GM12878 (cell line): Measurements from ENCODE around the gene FHL3. TPM values are rescaled to one million over a fixed set of nuclear protein-coding genes. Genes with fewer than 3 reads are reported as not detected.

ENCODE experiments used
- EGR1 ChIP-seq, 2 experiments: IDR thresholded peaks; 1 replicate in 1 of 2; 2 replicates in 1 of 2; pipeline ENCODE4 v1.6.1; 2011 to 2012; ENCODE audit warnings: low read depth in 2 of 2, low read length in 2 of 2, borderline replicate concordance in 1 of 2, mild to moderate bottlenecking in 1 of 2, moderate library complexity in 1 of 2
- EP300 ChIP-seq, 2 experiments: fragments of 150-350 bp in 1 of 2; IDR thresholded peaks; 2 replicates each; pipeline ENCODE4 v1.6.1; 2011 to 2012; ENCODE audit warnings: low read depth in 2 of 2, low read length in 2 of 2, borderline replicate concordance in 1 of 2, improper control_type of control experiment in 1 of 2, inconsistent platforms in 1 of 2; ENCODE audit not compliant: control insufficient read depth in 1 of 2
- FOXM1 ChIP-seq: IDR thresholded peaks from 2 replicates; pipeline ENCODE4 v1.6.1; 2012; ENCODE audit warnings: low read depth, mild to moderate bottlenecking, inconsistent platforms, low read length, moderate library complexity
- KDM1A ChIP-seq: fragments of 200-600 bp; sonication (generic); IDR thresholded peaks from 2 replicates; pipeline ENCODE4 v1.6.1; 2016; ENCODE audit warnings: borderline replicate concordance
- LARP7 ChIP-seq: fragments of 450-650 bp; IDR thresholded peaks from 2 replicates; pipeline ENCODE4 v1.6.1; 2017; ENCODE audit warnings: mild to moderate bottlenecking
- MXI1 ChIP-seq: fragments of 150-350 bp; IDR thresholded peaks from 2 replicates; pipeline ENCODE4 v1.6.1; 2011; ENCODE audit warnings: low read depth, mild to moderate bottlenecking, inconsistent platforms, low read length, improper control_type of control experiment
- MYC ChIP-seq: IDR thresholded peaks from 2 replicates; pipeline ENCODE4 v1.6.1; 2011; ENCODE audit warnings: mild to moderate bottlenecking, low read length, moderate library complexity, inconsistent platforms; ENCODE audit not compliant: insufficient read depth, insufficient replicate concordance, insufficient read length, severe bottlenecking
- NFYB ChIP-seq: IDR thresholded peaks from 2 replicates; pipeline ENCODE4 v1.6.1; 2011; ENCODE audit warnings: low read depth, mild to moderate bottlenecking, low read length, improper control_type of control experiment, moderate library complexity; ENCODE audit not compliant: insufficient read depth
- NR2C2 ChIP-seq: IDR thresholded peaks from 2 replicates; pipeline ENCODE4 v1.6.1; 2011; ENCODE audit warnings: borderline replicate concordance, low read depth; ENCODE audit not compliant: control insufficient read depth, insufficient read length
- RAD21 ChIP-seq: IDR thresholded peaks from 2 replicates; pipeline ENCODE4 v1.6.1; 2011; ENCODE audit warnings: mild to moderate bottlenecking, low read depth, low read length, moderate library complexity; ENCODE audit not compliant: insufficient read depth
- RUNX3 ChIP-seq: IDR thresholded peaks from 2 replicates; pipeline ENCODE4 v1.6.1; 2012; ENCODE audit warnings: low read length, inconsistent platforms
- SIX5 ChIP-seq: IDR thresholded peaks from 2 replicates; pipeline ENCODE4 v1.6.1; 2011; ENCODE audit warnings: mild to moderate bottlenecking, low read depth, low read length, moderate library complexity; ENCODE audit not compliant: severe bottlenecking
- SP1 ChIP-seq: IDR thresholded peaks from one replicate; pipeline ENCODE4 v1.6.1; 2011; ENCODE audit warnings: low read depth, low read length
- SRF ChIP-seq, 2 experiments: IDR thresholded peaks; 2 replicates each; pipeline ENCODE4 v1.6.1; 2011; ENCODE audit warnings: low read depth in 2 of 2, low read length in 2 of 2, mild to moderate bottlenecking in 1 of 2, moderate library complexity in 1 of 2
- STAT3 ChIP-seq: IDR thresholded peaks from 2 replicates; pipeline ENCODE4 v1.6.1; 2011; ENCODE audit warnings: low read depth, low read length, improper control_type of control experiment
- TAF1 ChIP-seq: IDR thresholded peaks from 2 replicates; pipeline ENCODE4 v1.6.1; 2011; ENCODE audit warnings: mild to moderate bottlenecking, low read depth, low read length, borderline replicate concordance
- ZNF217 ChIP-seq: fragments of 450-650 bp; IDR thresholded peaks from 2 replicates; pipeline ENCODE4 v1.6.1; 2017; ENCODE audit warnings: antibody characterized with exemption, mild to moderate bottlenecking
- polyA plus RNA-seq, 11 experiments: library from polyadenylated mRNA; depleted of rRNA in 4 of 11; unstranded in 6 of 11; stranded (reverse) in 5 of 11; fragments of >200 nt; fragmentation: Nextera tagmentation in 4 of 11; fragmentation: Illumina TruSeq in 1 of 11; extraction: Ambion mirVana in 4 of 11; extraction: Trizol in 1 of 11; gene quantifications; 1 replicate in 1 of 11; 2 replicates in 10 of 11; pipeline versions ENCODE4 v1.2.1 to v1.2.3, GENCODE V29; 2011 to 2016; ENCODE audit warnings: inconsistent platforms in 2 of 11, missing spikeins in 2 of 11, low read depth in 1 of 11
- total RNA-seq, 4 experiments: library from RNA; depleted of rRNA in 3 of 4; stranded (reverse); fragments of >200 nt in 3 of 4; fragmentation: Illumina TruSeq in 1 of 4; extraction: Trizol in 1 of 4; gene quantifications; 2 replicates each; pipeline versions ENCODE4 v1.2.1 to v1.2.3, GENCODE V29; 2013 to 2021
- TF ChIP-seq, protein P1 (sequence below): fragments of 150-350 bp; IDR thresholded peaks from 2 replicates; pipeline ENCODE4 v1.6.1; 2014; ENCODE audit warnings: mild to moderate bottlenecking, low read depth, low read length
- TF ChIP-seq, protein P2 (sequence below): fragments of 450-650 bp; IDR thresholded peaks from 2 replicates; pipeline ENCODE4 v1.6.1; 2016; ENCODE audit warnings: mild to moderate bottlenecking
- TF ChIP-seq, protein P3 (sequence below): fragments of 450-650 bp; IDR thresholded peaks from 2 replicates; pipeline ENCODE4 v1.6.1; 2017; ENCODE audit warnings: mild to moderate bottlenecking
- TF ChIP-seq, protein P4 (sequence below): fragments of 450-650 bp; IDR thresholded peaks from 2 replicates; pipeline ENCODE4 v1.6.1; 2017; ENCODE audit warnings: low read depth, mild to moderate bottlenecking, moderate library complexity
- TF ChIP-seq, protein P5 (sequence below): fragments of 450-650 bp; IDR thresholded peaks from 2 replicates; pipeline ENCODE4 v1.6.1; 2014; ENCODE audit warnings: mild to moderate bottlenecking

FHL3 gene
- total and polyA plus RNA-seq, 10 of the 15 experiments (the other 5 are each of a cell fraction or from before 2014, with no cell fraction given) = 0.26 to 13.9 (median 7.9) TPM

DNA sequence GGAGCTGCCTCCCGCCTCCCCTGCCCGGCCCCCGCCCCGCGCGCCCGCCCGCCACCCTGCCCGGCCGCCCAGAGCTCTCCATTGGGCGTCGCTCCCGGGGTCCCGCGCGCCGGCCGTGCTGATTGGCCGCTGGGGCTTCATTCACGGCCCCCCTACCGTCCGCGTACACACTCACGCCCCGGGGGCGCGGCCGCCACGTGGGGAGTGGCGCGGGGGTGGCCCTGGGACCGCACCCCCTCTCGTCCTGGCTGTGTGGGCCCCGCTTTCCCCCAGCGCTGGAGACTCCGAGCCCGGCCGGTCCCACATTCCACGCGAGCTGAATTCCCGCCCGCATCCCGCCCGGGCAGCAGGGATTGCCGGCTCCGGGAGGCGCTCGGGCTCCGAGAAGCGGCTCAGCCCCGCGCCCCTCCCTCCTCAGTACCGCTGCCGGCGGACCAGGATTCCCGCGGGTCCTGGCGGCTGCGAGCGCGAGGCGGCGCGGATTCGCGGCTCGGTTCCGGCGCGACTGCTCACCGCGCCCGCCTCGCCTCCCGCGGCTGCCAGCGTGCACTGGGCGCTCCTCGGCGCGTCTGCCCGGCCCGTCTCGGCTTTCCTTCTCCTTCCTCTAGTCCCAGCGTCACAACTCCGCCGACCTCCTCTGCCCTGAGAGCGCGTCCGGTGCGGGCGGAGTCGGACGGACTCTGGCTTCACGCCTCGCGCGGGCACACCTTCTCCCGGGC lies 41.7 kb upstream of the FHL3 start (continued):
- TF ChIP-seq, protein P1, sequence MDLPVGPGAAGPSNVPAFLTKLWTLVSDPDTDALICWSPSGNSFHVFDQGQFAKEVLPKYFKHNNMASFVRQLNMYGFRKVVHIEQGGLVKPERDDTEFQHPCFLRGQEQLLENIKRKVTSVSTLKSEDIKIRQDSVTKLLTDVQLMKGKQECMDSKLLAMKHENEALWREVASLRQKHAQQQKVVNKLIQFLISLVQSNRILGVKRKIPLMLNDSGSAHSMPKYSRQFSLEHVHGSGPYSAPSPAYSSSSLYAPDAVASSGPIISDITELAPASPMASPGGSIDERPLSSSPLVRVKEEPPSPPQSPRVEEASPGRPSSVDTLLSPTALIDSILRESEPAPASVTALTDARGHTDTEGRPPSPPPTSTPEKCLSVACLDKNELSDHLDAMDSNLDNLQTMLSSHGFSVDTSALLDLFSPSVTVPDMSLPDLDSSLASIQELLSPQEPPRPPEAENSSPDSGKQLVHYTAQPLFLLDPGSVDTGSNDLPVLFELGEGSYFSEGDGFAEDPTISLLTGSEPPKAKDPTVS = no peak
- TF ChIP-seq RUNX3 = no peak
- TF ChIP-seq SP1 = peak; percentile 35
- no peak for TF ChIP-seq ZNF217
- no peak for TF ChIP-seq RAD21
- TF ChIP-seq FOXM1 = no peak
- TF ChIP-seq MXI1 = no peak
- TF ChIP-seq LARP7 = peak; percentile 73; the same call in 1 of the 2 replicates
- TF ChIP-seq, protein P2, sequence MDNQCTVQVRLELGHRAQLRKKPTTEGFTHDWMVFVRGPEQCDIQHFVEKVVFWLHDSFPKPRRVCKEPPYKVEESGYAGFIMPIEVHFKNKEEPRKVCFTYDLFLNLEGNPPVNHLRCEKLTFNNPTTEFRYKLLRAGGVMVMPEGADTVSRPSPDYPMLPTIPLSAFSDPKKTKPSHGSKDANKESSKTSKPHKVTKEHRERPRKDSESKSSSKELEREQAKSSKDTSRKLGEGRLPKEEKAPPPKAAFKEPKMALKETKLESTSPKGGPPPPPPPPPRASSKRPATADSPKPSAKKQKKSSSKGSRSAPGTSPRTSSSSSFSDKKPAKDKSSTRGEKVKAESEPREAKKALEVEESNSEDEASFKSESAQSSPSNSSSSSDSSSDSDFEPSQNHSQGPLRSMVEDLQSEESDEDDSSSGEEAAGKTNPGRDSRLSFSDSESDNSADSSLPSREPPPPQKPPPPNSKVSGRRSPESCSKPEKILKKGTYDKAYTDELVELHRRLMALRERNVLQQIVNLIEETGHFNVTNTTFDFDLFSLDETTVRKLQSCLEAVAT = no peak
- no peak for TF ChIP-seq NR2C2
- TF ChIP-seq TAF1 = no peak
- no peak for TF ChIP-seq STAT3
- TF ChIP-seq, protein P3, sequence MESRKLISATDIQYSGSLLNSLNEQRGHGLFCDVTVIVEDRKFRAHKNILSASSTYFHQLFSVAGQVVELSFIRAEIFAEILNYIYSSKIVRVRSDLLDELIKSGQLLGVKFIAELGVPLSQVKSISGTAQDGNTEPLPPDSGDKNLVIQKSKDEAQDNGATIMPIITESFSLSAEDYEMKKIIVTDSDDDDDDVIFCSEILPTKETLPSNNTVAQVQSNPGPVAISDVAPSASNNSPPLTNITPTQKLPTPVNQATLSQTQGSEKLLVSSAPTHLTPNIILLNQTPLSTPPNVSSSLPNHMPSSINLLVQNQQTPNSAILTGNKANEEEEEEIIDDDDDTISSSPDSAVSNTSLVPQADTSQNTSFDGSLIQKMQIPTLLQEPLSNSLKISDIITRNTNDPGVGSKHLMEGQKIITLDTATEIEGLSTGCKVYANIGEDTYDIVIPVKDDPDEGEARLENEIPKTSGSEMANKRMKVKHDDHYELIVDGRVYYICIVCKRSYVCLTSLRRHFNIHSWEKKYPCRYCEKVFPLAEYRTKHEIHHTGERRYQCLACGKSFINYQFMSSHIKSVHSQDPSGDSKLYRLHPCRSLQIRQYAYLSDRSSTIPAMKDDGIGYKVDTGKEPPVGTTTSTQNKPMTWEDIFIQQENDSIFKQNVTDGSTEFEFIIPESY = no peak
- TF ChIP-seq NFYB = peak; percentile 80; the same call in 1 of the 2 replicates
- TF ChIP-seq EGR1 (IDR thresholded peaks at IDR 0.05; ENCODE audit: borderline replicate concordance in 1 of 2, low read depth in 2 of 2, low read length in 2 of 2) = peak in 1 of 2 experiments; percentile 50; a peak in 2 of 3 replicates
- no peak for TF ChIP-seq MYC
- TF ChIP-seq, protein P4, sequence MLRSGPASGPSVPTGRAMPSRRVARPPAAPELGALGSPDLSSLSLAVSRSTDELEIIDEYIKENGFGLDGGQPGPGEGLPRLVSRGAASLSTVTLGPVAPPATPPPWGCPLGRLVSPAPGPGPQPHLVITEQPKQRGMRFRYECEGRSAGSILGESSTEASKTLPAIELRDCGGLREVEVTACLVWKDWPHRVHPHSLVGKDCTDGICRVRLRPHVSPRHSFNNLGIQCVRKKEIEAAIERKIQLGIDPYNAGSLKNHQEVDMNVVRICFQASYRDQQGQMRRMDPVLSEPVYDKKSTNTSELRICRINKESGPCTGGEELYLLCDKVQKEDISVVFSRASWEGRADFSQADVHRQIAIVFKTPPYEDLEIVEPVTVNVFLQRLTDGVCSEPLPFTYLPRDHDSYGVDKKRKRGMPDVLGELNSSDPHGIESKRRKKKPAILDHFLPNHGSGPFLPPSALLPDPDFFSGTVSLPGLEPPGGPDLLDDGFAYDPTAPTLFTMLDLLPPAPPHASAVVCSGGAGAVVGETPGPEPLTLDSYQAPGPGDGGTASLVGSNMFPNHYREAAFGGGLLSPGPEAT = no peak
- TF ChIP-seq, protein P5, sequence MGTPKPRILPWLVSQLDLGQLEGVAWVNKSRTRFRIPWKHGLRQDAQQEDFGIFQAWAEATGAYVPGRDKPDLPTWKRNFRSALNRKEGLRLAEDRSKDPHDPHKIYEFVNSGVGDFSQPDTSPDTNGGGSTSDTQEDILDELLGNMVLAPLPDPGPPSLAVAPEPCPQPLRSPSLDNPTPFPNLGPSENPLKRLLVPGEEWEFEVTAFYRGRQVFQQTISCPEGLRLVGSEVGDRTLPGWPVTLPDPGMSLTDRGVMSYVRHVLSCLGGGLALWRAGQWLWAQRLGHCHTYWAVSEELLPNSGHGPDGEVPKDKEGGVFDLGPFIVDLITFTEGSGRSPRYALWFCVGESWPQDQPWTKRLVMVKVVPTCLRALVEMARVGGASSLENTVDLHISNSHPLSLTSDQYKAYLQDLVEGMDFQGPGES = peak; percentile 33; the same call in 1 of the 2 replicates
- no peak for TF ChIP-seq EP300 (IDR thresholded peaks at IDR 0.05; ENCODE audit: borderline replicate concordance in 1 of 2, control insufficient read depth in 1 of 2, low read depth in 2 of 2, low read length in 2 of 2)
- no peak for TF ChIP-seq SIX5
- TF ChIP-seq KDM1A = no peak
- no peak for TF ChIP-seq SRF (IDR thresholded peaks at IDR 0.05; ENCODE audit: low read depth in 2 of 2, low read length in 2 of 2)
